AG04450 (cell line): ENCODE data around the gene BRWD1. TPM values are rescaled to one million over a fixed set of nuclear protein-coding genes. Genes with fewer than 3 reads are reported as not detected.

ENCODE experiments used
- CTCF ChIA-PET: fragments of 300-600, 350-600 bp; formaldehyde crosslinking; extraction: SDS; loops from one replicate; lab custom pipeline; 2022; ENCODE audit warnings: antibody characterized with exemption, inconsistent platforms; lab: Charles Lee
- POLR2A ChIA-PET: fragments of 350-600 bp; formaldehyde crosslinking; extraction: SDS; loops from one replicate; lab custom pipeline; 2021; ENCODE audit warnings: antibody characterized with exemption, inconsistent platforms; lab: Yijun Ruan, JAX
- DNase-seq: peaks from one replicate; pipeline ENCODE4 v3.0.0-alpha.2; 2011; ENCODE audit warnings: low read depth, low spot score
- H3K27ac ChIP-seq: one replicate; pipeline ENCODE4 v1.5.1; 2012; ENCODE audit warnings: low read depth, low read length, control low read depth
- H3K27me3 ChIP-seq: one replicate; pipeline ENCODE4 v1.6.0; 2012; ENCODE audit warnings: low read length; ENCODE audit not compliant: control insufficient read depth, insufficient read depth
- H3K4me3 ChIP-seq: 2 replicates; pipeline ENCODE4 v1.5.1; 2011; ENCODE audit warnings: mild to moderate bottlenecking, low read depth, low read length, control low read depth
- H3K9me3 ChIP-seq: 2 replicates; pipeline ENCODE4 v1.5.1; 2012; ENCODE audit warnings: low read length; ENCODE audit not compliant: control insufficient read depth, insufficient read depth
- CTCF ChIP-seq: IDR thresholded peaks from 2 replicates; pipeline ENCODE4 v1.5.1; 2011; ENCODE audit warnings: low read depth, low read length, control low read depth, inconsistent platforms
- polyA plus RNA-seq: library from polyadenylated mRNA; depleted of rRNA; stranded (reverse); fragments of >200 nt; gene quantifications from 2 replicates; pipeline ENCODE4 v1.2.3, GENCODE V29; 2011

Gene BRWD1
- polyA plus RNA-seq, 1 experiment: 19.7 TPM

- Histone ChIP-seq H3K27ac (no peak overlapping the region), H3K4me3 (no peak overlapping the region), H3K9me3 (peaks cover 4% of the 10 kb centered on the region; the same call in 1 of the 2 replicates), H3K27me3 (peaks cover 6% of the 10 kb centered on the region)
- DNase-seq: no peak
- no peak for TF ChIP-seq CTCF
- POLR2A ChIA-PET: no interaction called here
- CTCF ChIA-PET: interaction anchor here (0.6 to 0.8 kb wide), 2 partner anchors 19 to 364 kb away, joined by 3 to 4 read pairs; no protein-coding TSS in a partner anchor
Observed at GRCh38 chr21:39153842-39154241, 159.6 kb downstream of the BRWD1 start.

GRCh38 chr21:39153373-39153772 lies 160.1 kb downstream of the BRWD1 start:
- DNase-seq: no peak
- peaks cover 4% of the 10 kb centered on the region; the same call in 1 of the 2 replicates for H3K9me3 ChIP-seq
- TF ChIP-seq CTCF: peak; percentile 58
- no peak overlapping the region for H3K4me3 ChIP-seq
- ChIA-PET POLR2A (no interaction called here), CTCF (interaction anchor here (0.5 to 0.8 kb wide), 3 partner anchors 10 to 20 kb away, joined by 3 read pairs; no protein-coding TSS in a partner anchor)
- peaks cover 6% of the 10 kb centered on the region for H3K27me3 ChIP-seq
- no peak overlapping the region for H3K27ac ChIP-seq

- Histone ChIP-seq H3K4me3 (no peak overlapping the region), H3K27me3 (peaks cover 6% of the 10 kb centered on the region), H3K27ac (no peak overlapping the region), H3K9me3 (peaks cover 4% of the 10 kb centered on the region; the same call in 1 of the 2 replicates)
- no peak for TF ChIP-seq CTCF
- ChIA-PET POLR2A (no interaction called here), CTCF (no interaction called here)
- DNase-seq: no peak
Observed at GRCh38 chr21:39152271-39152670, 161.2 kb downstream of the BRWD1 start.

- no peaks in the 10 kb centered on the region for H3K9me3 ChIP-seq
- POLR2A ChIA-PET: no interaction called here
- no peak for DNase-seq
- H3K27me3 ChIP-seq: peaks cover 9% of the 10 kb centered on the region
- no peak overlapping the region for H3K4me3 ChIP-seq
- no peak overlapping the region for H3K27ac ChIP-seq
- no peak for TF ChIP-seq CTCF
- CTCF ChIA-PET: interaction anchor here (0.6 to 1.3 kb wide), 3 partner anchors 13 to 25 kb away, joined by 3 to 5 read pairs (median 3); no protein-coding TSS in a partner anchor
Observed at GRCh38 chr21:39150877-39151276, 162.6 kb downstream of the BRWD1 start.

GRCh38 chr21:39150316-39150715 lies 163.1 kb downstream of the BRWD1 start:
- DNase-seq: no peak
- no peak for TF ChIP-seq CTCF
- ChIA-PET CTCF (interaction anchor here (0.6 to 1.3 kb wide), 3 partner anchors 12 to 25 kb away, joined by 3 to 5 read pairs (median 3); no protein-coding TSS in a partner anchor), POLR2A (no interaction called here)
- Histone ChIP-seq H3K27ac (no peak overlapping the region), H3K9me3 (no peaks in the 10 kb centered on the region), H3K27me3 (peaks cover 9% of the 10 kb centered on the region), H3K4me3 (no peak overlapping the region)
